Measurements from ENCODE around the gene BCAS4.

Gene BCAS4

GRCh38 chr20:50801747-50802125 is 6.9 kb downstream of the BCAS4 start:
- no peak overlapping the region for H3K4me3 ChIP-seq (ENCODE audit: low read depth, low read length)
- no peak overlapping the region for H3K27ac ChIP-seq (ENCODE audit: extremely low read depth, low read depth, low read length)
- CTCF ChIA-PET: interaction anchor here (1.2 kb wide), 1 partner anchor 127 kb away, joined by 3 read pairs; no protein-coding TSS in a partner anchor

GRCh38 chr20:50802289-50802688 is 7.4 kb downstream of the BCAS4 start:
- Histone ChIP-seq H3K27ac (ENCODE audit: extremely low read depth, low read depth, low read length) (no peak overlapping the region), H3K4me3 (ENCODE audit: low read depth, low read length) (no peak overlapping the region), H3K4me1 (ENCODE audit: control insufficient read depth, insufficient read depth, low read length) (peaks cover 6% of the 10 kb centered on the region), H3K36me3 (ENCODE audit: control insufficient read depth in 2 of 2, insufficient read depth in 1 of 2, low read length in 2 of 2) (no peaks in the 10 kb centered on the region), H3K9me3 (ENCODE audit: control insufficient read depth, insufficient read depth, low read depth, low read length) (no peaks in the 10 kb centered on the region)
- ChIA-PET POLR2A (no interaction called here), CTCF (interaction anchor here (1.0 to 1.2 kb wide), 2 partner anchors 9 to 127 kb away, joined by 3 read pairs; no protein-coding TSS in a partner anchor)
- TF ChIP-seq ZNF76 (tag by site-specific recombination; IDR thresholded peaks at IDR 0.05; ENCODE audit: borderline replicate concordance, low read depth) (no peak), SETDB1 (IDR thresholded peaks at IDR 0.05; ENCODE audit: insufficient read length, low read length) (no peak), BCL11B (tag by site-specific recombination; IDR thresholded peaks at IDR 0.05; ENCODE audit: low read depth) (no peak), ZBTB21 (tag by site-specific recombination; IDR thresholded peaks at IDR 0.05) (no peak), ZNF223 (tag by site-specific recombination; IDR thresholded peaks at IDR 0.05) (no peak), ZNF423 (tag by site-specific recombination; IDR thresholded peaks at IDR 0.05) (no peak), ZBTB6 (tag by site-specific recombination; IDR thresholded peaks at IDR 0.05) (no peak), KLF10 (tag by site-specific recombination; IDR thresholded peaks at IDR 0.05) (no peak), SP2 (tag by site-specific recombination; IDR thresholded peaks at IDR 0.05) (no peak), ZNF10 (tag by site-specific recombination; IDR thresholded peaks at IDR 0.05) (no peak), ZNF23 (tag by site-specific recombination; IDR thresholded peaks at IDR 0.05; ENCODE audit: borderline replicate concordance) (no peak), ZNF501 (tag by site-specific recombination; IDR thresholded peaks at IDR 0.05) (no peak)
- TF ChIP-seq, protein P1, sequence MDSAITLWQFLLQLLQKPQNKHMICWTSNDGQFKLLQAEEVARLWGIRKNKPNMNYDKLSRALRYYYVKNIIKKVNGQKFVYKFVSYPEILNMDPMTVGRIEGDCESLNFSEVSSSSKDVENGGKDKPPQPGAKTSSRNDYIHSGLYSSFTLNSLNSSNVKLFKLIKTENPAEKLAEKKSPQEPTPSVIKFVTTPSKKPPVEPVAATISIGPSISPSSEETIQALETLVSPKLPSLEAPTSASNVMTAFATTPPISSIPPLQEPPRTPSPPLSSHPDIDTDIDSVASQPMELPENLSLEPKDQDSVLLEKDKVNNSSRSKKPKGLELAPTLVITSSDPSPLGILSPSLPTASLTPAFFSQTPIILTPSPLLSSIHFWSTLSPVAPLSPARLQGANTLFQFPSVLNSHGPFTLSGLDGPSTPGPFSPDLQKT (IDR thresholded peaks at IDR 0.05; ENCODE audit: borderline replicate concordance, low read depth, low read length): no peak

More at GRCh38 chr20:50801747-50802125, 6.9 kb downstream of the BCAS4 start:
- peaks cover 6% of the 10 kb centered on the region for H3K4me1 ChIP-seq (ENCODE audit: control insufficient read depth, insufficient read depth, low read length)
- TF ChIP-seq YY2 (tag by site-specific recombination; IDR thresholded peaks at IDR 0.05) (no peak), ZNF664 (tag by site-specific recombination; IDR thresholded peaks at IDR 0.05) (no peak), ZNF654 (tag by site-specific recombination; IDR thresholded peaks at IDR 0.05; ENCODE audit: low read depth) (no peak), GLI2 (tag by site-specific recombination; IDR thresholded peaks at IDR 0.05; ENCODE audit: borderline replicate concordance, low read depth) (no peak), ZNF138 (tag by site-specific recombination; IDR thresholded peaks at IDR 0.05; ENCODE audit: borderline replicate concordance) (no peak), ZNF560 (tag by site-specific recombination; IDR thresholded peaks at IDR 0.05; ENCODE audit: borderline replicate concordance) (no peak), WT1 (tag by site-specific recombination; IDR thresholded peaks at IDR 0.05) (no peak), GLIS2 (tag by site-specific recombination; IDR thresholded peaks at IDR 0.05) (no peak), ZNF433 (tag by site-specific recombination; IDR thresholded peaks at IDR 0.05; ENCODE audit: low read depth) (no peak), ZNF768 (tag by site-specific recombination; IDR thresholded peaks at IDR 0.05) (no peak), ZNF132 (tag by site-specific recombination; IDR thresholded peaks at IDR 0.05; ENCODE audit: borderline replicate concordance) (no peak), ZNF473 (tag by site-specific recombination; IDR thresholded peaks at IDR 0.05) (no peak), ZBTB6 (tag by site-specific recombination; IDR thresholded peaks at IDR 0.05) (no peak), ZNF596 (tag by site-specific recombination; IDR thresholded peaks at IDR 0.05) (no peak), ZNF621 (tag by site-specific recombination; IDR thresholded peaks at IDR 0.05) (no peak)
- TF ChIP-seq, protein P2, sequence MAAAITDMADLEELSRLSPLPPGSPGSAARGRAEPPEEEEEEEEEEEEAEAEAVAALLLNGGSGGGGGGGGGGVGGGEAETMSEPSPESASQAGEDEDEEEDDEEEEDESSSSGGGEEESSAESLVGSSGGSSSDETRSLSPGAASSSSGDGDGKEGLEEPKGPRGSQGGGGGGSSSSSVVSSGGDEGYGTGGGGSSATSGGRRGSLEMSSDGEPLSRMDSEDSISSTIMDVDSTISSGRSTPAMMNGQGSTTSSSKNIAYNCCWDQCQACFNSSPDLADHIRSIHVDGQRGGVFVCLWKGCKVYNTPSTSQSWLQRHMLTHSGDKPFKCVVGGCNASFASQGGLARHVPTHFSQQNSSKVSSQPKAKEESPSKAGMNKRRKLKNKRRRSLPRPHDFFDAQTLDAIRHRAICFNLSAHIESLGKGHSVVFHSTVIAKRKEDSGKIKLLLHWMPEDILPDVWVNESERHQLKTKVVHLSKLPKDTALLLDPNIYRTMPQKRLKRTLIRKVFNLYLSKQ (tag by site-specific recombination; IDR thresholded peaks at IDR 0.05; ENCODE audit: borderline replicate concordance): no peak
- TF ChIP-seq, protein P3, sequence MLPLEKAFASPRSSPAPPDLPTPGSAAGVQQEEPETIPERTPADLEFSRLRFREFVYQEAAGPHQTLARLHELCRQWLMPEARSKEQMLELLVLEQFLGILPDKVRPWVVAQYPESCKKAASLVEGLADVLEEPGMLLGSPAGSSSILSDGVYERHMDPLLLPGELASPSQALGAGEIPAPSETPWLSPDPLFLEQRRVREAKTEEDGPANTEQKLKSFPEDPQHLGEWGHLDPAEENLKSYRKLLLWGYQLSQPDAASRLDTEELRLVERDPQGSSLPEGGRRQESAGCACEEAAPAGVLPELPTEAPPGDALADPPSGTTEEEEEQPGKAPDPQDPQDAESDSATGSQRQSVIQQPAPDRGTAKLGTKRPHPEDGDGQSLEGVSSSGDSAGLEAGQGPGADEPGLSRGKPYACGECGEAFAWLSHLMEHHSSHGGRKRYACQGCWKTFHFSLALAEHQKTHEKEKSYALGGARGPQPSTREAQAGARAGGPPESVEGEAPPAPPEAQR (tag by site-specific recombination; IDR thresholded peaks at IDR 0.05): no peak
- TF ChIP-seq, protein P4, sequence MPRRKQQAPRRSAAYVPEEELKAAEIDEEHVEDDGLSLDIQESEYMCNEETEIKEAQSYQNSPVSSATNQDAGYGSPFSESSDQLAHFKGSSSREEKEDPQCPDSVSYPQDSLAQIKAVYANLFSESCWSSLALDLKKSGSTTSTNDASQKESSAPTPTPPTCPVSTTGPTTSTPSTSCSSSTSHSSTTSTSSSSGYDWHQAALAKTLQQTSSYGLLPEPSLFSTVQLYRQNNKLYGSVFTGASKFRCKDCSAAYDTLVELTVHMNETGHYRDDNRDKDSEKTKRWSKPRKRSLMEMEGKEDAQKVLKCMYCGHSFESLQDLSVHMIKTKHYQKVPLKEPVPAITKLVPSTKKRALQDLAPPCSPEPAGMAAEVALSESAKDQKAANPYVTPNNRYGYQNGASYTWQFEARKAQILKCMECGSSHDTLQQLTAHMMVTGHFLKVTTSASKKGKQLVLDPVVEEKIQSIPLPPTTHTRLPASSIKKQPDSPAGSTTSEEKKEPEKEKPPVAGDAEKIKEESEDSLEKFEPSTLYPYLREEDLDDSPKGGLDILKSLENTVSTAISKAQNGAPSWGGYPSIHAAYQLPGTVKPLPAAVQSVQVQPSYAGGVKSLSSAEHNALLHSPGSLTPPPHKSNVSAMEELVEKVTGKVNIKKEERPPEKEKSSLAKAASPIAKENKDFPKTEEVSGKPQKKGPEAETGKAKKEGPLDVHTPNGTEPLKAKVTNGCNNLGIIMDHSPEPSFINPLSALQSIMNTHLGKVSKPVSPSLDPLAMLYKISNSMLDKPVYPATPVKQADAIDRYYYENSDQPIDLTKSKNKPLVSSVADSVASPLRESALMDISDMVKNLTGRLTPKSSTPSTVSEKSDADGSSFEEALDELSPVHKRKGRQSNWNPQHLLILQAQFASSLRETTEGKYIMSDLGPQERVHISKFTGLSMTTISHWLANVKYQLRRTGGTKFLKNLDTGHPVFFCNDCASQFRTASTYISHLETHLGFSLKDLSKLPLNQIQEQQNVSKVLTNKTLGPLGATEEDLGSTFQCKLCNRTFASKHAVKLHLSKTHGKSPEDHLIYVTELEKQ (tag by site-specific recombination; IDR thresholded peaks at IDR 0.05; ENCODE audit: borderline replicate concordance): no peak
- H3K9me3 ChIP-seq (ENCODE audit: control insufficient read depth, insufficient read depth, low read depth, low read length): no peaks in the 10 kb centered on the region
- no peaks in the 10 kb centered on the region for H3K36me3 ChIP-seq (ENCODE audit: control insufficient read depth in 2 of 2, insufficient read depth in 1 of 2, low read length in 2 of 2)
- POLR2A ChIA-PET: no interaction called here
